Tongue (tissue), 2 donors: Measurements from ENCODE around the gene NLRX1. TPM values are rescaled to one million over a fixed set of nuclear protein-coding genes. Genes with fewer than 3 reads are reported as not detected.
"Not testable (repeated sequence)": the region's sequence is repeated elsewhere in the genome, so short reads cannot be mapped to it uniquely, and the experiment has no call there.

Experiments used
- DNase-seq: peaks from one replicate; pipeline ENCODE4 v3.0.0-alpha.2; 2015
- total RNA-seq: library from RNA; depleted of rRNA; stranded (reverse); fragments of >200 nt; gene quantifications from one replicate; pipeline ENCODE4 v1.2.3, GENCODE V29; 2014

Gene NLRX1, protein sequence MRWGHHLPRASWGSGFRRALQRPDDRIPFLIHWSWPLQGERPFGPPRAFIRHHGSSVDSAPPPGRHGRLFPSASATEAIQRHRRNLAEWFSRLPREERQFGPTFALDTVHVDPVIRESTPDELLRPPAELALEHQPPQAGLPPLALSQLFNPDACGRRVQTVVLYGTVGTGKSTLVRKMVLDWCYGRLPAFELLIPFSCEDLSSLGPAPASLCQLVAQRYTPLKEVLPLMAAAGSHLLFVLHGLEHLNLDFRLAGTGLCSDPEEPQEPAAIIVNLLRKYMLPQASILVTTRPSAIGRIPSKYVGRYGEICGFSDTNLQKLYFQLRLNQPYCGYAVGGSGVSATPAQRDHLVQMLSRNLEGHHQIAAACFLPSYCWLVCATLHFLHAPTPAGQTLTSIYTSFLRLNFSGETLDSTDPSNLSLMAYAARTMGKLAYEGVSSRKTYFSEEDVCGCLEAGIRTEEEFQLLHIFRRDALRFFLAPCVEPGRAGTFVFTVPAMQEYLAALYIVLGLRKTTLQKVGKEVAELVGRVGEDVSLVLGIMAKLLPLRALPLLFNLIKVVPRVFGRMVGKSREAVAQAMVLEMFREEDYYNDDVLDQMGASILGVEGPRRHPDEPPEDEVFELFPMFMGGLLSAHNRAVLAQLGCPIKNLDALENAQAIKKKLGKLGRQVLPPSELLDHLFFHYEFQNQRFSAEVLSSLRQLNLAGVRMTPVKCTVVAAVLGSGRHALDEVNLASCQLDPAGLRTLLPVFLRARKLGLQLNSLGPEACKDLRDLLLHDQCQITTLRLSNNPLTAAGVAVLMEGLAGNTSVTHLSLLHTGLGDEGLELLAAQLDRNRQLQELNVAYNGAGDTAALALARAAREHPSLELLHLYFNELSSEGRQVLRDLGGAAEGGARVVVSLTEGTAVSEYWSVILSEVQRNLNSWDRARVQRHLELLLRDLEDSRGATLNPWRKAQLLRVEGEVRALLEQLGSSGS
- total RNA-seq, result 35.4 TPM

DNA sequence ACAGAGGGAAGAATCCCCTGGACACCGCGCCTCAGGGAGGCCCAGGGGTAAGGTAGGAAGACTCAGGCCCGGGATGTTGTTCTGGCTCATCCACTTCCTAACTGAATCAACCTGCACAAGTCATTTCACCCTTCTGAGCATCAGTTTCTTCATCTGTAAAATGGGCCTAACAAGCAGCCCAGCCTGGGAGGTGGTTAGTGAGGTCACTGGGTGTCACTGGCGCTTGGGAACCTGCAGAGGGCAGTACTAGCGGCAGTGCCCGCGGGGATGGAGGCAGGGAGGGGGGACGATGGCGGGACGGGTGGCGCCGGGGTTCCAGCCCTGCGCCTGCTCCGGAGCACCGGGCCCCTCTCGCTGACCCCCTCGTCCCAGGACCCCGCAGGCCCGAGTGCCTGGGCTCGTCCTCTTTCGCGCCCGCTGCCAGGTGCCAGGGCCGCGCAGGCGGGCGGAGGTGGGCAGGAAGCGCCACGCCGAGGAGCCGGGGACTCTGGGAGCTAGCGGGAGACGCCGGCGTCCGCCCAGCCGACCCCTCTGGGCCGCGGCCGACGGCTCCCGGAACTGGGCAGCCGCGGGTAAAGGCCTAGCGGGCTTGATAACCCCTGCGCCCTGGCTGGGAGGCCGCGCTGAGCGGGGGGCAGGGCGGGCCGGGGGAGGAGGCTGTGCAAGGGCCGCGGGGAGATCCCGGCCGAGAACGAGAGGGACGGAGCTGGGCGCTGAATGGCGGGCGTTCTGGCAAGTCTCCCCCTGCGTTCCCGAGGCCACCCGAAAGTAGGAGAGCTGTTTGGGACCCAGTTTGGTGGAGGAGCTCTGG, at the start of gene NLRX1:
NLRX1 (plus strand) TSS at position 255 of the 811 bp plus-strand sequence. CDS start 2,679 bp downstream, outside the sequence.
- peak; percentile 93 for DNase-seq

DNA sequence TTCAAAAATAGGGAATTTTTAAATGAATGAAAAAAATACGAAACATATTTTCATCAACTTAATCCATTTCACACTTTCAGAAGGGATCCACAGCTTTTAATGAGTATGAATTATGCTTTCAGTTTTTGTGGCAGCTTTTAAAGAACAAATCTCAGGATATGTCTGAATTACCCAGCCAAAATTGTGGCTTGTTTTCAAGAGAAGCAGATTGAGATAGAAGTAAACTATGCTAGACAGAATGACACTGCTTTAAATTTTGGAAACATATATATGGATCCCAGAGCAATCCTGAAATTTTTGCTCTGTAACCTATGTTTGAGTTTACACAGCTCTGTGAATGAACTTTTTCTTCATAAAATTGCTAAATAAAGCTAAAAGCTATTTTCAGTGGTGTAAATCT, 49.6 kb upstream of the NLRX1 start:
- DNase-seq, result no peak

DNA sequence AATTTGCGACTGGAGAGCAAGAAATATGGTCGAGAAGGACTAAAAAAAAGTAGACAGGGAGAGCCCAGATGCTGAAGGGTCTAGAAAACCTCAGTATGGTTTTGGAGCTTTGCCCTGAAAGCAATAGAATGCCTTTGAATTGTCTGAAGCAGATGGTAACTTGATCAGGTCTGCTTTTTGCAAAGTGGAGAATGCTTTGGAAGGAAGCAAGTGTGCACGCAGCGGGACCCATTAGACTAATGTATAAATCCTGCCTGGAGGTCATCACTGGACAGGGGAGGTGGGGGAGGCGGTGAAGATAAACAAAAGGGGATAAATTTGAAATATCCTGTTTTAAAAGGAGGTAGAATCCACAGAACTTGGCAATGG, 47.9 kb upstream of the NLRX1 start:
- DNase-seq, result peak; percentile 70

DNA sequence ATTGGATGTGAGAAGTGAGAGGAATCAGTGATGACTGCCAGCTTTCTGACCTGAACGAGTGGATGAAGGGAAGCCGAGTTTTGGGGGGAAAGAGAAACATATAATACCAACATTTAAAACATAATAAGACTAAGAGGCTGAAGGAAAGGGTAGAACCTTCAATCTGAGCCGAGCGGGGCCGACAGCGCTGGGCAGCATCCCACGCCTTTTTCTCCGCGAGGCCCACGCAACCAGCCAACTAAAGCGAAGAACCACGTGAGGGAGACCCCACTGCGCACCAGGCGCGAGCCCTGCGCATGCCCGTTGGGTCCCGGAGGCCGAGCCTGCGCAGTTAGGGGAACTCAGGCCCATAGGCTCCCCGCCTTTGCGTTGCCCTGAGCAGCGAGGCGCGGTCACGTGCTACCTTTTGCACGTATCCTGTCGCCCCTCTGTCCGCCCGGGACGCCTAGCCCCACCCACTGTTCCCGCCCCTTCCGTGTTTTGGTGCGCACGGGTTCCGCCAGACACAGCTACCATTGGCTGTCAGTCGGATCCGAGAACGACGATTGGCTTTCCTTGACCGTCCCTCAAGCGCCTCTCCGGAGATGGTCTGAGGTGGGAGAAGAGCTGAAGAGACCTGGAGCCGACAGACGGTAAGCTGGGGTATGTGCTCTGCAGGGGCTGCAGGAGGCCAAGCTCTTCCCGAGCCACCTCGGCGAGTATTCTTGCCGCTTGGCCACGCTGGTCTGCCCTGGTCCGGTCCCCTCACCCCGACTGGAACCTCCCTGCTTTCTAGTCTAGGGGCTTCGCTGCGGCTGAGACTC, 47.3 kb upstream of the NLRX1 start, which contains the start of gene HINFP:
HINFP (plus strand) TSS at position 573 of the 803 bp plus-strand sequence. CDS start 5,365 bp downstream, outside the sequence.
- DNase-seq, result peak; percentile 100

DNA sequence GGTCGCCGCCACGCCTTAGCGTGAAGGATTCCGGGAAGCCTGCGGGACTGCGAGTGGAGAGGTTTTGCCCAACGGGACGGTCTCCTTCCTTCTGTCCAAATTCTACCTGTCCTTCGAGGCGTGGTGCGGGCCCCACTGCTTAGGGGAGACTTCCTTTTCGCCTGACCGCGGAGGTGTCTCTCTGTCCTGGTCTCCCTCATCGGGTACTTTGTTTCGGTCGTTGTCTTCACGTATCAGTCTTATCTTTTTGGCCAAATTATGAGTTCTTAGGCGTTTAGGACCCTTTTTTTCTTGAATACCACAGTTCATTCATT, 46.8 kb upstream of the NLRX1 start:
- DNase-seq, result no peak

DNA sequence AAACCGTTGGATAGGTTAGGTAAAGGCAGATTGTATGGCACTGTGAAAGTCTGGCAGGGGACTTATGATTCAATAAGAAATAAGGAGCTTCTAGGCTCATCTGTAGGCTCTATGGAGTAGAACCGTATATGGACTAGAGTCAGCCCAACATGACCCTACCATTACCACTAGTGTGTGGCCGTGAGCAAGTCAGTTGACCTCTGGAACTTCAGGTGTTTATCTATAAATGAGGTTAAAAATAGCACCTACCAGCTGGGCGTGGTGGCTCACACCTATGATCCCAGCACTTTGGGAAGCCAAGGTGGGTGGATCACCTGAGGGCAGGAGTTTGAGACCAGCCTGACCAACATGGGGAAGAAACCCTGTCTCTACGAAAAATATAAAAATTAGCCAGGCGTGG, 42.7 kb upstream of the NLRX1 start:
- no peak for DNase-seq

DNA sequence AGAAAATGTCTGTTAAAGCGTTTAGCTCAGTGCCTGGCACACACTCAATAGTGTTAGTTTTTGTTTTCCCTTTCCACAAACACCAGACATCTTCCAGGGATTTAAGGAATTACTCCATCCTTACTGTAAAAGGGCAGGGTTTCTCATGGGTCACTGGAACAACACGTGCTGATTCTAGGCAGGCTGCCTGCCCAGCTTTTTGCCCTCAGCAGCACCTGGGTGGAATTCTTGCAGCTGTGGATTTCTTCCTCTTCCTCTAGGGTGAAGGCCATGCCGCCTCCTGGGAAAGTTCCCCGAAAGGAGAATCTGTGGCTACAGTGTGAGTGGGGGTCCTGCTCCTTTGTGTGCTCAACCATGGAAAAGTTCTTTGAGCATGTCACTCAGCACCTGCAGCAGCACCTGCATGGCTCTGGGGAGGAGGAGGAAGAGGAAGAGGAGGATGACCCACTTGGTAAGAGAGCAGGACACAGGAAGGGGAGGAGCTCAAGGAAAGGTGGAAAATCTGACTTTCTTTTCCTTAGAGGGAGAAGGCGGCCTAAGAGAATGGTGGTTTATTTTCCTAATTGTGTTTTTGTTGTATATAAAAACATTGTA, 41.8 kb upstream of the NLRX1 start:
- DNase-seq, result peak; percentile 54

DNA sequence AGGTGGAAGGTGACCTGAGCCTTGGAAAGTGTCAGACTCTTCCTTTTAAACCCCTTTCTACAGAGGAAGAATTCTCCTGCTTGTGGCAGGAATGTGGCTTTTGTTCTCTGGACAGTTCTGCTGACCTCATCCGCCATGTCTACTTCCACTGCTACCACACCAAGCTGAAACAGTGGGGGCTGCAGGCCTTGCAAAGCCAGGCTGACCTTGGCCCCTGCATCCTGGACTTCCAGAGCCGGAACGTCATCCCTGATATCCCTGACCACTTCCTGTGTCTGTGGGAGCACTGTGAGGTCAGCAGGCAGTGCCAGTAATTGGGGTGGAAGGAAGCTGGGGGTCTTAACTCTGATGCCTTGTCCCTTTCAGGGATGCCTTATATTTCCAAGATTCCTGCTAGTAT, 37.9 kb upstream of the NLRX1 start:
- no peak for DNase-seq

DNA sequence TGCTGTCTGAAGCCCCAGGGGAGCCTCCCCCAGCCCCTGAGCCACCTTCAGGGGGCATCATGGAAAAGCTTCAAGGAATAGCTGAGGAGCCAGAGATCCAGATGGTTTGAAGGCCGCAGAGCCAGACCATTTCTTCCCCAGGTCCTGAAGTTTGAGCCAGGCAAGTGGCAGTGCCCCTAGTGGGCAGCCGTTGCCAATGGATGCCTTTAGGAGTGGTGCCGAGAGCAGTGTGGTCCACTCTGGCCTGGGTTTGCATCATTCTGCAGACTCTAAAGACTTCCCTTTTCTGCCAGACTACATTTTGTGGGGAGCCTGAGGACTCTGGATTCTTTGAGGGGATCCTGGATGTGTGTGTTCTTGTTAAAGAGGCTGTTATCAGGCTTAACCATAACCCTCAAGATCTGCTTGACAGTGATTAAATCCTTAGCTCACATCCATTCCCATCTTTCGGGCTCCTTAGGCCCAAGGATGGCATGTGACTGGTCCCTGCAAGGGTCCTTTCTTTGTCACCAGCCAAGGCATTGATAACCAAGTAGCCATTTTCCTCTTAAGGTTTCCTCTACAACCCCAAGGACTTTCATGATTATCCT, 34.0 kb upstream of the NLRX1 start:
- no peak for DNase-seq

DNA sequence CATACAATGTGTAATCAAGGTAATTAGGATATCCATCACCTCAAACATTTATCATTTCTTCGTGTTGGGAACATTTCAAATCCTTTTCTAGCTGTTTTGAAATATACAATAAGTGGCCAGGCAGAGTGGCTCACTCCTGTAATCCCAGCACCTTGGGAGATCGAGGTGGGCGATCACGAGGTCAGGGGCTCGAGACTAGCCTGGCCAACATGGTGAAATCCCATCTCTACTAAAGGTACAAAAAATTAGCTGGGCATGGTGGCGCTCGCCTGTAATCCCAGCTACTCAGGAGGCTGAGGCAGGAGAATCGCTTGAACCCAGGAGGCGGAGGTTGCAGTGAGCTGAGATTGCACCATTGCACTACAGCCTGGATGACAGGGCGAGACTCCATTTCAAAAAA, 29.2 kb upstream of the NLRX1 start:
- not testable (repeated sequence) for DNase-seq

DNA sequence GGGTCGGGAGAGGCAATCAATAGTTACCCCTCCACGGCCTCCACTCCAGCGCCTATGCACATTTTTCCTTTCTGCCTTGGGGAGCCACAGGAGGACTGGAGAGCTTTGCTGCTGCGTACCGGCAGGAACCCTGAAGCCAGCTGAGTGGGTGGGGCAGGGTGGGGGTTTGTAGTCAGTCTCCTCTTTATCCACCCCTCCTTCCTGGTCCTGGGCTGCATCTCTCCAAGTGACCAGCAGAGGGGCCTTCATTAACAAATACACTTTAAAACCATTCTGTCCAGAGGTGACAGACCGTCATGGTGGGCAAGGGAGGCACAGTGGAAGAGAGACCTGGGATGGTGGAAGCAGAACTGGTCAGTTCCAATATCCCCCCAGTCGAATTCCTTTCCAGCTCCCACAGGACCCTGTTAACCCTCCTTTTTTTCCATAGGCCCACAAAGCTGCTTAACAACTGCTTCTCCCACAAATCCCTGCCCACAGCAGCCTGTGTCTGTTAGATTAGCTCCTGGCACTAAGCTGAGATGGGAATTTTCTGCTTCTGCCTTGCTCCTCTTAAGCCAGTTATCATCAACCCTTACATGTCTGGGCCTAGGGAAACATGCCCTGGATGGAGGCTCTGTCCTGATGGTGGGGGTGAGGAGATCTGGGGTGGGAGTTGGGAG, 23.6 kb upstream of the NLRX1 start:
- peak; percentile 76 for DNase-seq

DNA sequence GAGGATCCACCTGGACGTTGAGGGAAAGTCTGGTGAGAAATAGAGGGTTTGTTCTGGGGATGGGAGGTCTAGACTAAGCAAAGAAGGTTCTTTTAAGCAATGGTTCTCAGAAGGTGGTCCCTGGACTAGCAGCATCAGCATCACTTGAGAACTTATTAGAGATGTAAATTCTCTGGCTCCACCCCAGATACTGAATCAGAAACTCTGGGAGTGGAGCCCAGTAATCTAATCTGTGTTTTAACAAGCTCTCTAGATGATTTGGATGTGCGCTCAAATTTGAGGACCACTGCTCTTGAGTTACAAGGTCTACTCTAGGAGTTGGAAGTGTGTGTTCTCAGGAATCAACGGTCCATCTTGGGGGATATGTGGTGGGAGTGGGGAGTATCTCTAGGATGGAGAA, 23.0 kb upstream of the NLRX1 start:
- DNase-seq, result no peak

DNA sequence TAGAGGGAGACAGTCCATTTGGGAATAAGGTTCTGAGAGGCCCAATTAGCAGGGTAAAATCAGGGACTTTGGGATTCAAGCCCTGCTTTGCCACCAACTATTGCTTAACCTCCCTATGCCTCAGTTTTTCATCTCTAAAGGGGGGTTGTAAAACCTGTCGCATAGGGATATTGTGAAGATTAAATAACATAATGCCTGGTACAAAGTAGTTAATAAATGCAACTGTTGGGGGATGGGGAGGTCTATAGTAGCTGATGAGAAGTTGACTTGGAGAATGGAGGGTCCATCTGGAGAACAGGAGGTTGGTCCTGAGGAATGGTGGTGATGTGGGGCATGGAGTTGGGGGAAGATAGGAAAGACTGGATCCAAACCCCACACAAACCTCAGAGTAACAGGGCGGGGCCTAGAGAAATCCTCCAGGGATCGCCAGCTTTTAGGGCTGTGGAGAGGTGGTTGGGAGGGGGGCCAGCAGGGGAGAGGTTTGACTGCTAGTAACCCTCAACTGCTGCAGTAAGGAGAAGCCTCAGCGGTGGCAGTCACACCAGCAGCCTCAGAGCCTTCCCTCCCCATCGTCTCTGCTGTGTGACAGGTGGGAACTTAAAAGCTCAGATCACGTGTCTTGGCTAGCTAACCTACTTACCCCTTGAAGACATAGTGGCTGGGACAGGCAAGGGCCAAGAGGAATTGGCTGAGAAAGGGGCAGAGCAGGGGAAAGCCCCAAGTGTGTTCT, 20.8 kb upstream of the NLRX1 start:
- peak; percentile 50 for DNase-seq

DNA sequence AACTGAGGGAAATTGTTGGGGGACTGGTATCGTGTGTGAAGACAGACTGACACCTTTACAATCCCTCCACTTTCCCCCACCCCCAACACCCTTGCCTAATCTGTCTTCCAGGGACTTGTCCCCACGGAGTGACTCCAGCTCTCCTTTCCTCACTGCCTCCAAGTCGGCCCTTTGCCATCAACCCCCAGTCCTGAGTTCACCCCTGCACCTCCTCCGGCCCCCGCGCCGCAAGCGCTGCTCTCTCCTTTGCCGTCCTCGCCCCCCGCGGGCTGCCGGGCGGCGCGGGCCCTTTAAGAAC, 19.9 kb upstream of the NLRX1 start:
- DNase-seq, result no peak

DNA sequence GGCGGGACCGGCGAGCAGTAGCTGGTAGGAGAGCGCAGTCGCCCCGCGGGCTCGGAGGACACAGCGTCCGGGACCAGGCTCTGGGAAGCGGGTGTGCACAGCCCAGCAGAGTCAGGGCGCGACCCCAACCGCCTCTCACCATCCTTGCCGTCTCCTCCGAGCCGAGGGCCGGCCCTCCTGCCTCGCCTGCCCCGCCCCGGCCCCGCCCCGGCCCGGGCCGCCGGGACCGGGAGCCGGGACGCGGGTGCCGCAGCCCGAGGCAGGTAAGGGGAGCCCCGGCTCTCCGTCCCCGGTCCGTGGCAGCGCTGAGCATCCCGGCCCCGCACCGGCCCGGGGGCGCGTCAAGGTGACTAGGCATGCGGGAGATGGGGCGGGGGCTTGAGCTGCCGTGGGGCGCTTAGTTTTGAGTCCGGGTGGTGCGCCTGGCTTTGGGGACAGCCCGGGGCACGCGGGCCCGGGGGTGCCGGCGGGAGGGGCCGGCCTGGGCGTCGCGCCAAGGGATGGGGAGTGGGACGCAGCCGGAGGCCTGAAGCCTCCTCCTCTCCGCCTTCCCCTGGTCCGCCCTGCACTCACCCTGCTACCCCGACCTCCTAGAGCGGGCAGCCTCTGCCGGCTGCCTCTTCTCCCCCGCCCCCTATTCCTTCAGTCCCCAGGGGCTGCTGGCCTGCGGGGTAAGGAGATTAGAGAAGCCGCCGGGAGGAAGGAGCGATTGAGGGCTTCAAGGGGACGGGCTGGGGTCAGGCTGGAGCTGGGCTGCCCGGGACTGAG, 19.3 kb upstream of the NLRX1 start, which contains the start of gene ABCG4:
ABCG4 (plus strand) TSS at position 35 of the 768 bp plus-strand sequence. CDS start 914 bp downstream, outside the sequence.
- peak; percentile 17 for DNase-seq

DNA sequence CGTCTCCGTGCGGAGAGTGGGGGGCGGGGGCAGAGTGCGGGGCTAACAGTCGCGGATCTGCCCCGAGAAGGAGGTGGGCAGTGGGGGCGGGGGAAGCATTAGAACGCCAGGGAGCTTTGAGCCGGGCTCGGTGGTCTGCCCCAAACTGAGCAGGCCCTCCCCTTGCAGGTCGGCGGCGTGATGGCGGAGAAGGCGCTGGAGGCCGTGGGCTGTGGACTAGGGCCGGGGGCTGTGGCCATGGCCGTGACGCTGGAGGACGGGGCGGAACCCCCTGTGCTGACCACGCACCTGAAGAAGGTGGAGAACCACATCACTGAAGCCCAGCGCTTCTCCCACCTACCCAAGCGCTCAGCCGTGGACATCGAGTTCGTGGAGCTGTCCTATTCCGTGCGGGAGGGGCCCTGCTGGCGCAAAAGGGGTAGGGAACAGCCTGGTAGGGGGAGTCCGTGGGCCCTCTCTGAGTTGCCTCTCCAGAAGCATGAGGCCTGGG, 18.7 kb upstream of the NLRX1 start:
- no peak for DNase-seq

DNA sequence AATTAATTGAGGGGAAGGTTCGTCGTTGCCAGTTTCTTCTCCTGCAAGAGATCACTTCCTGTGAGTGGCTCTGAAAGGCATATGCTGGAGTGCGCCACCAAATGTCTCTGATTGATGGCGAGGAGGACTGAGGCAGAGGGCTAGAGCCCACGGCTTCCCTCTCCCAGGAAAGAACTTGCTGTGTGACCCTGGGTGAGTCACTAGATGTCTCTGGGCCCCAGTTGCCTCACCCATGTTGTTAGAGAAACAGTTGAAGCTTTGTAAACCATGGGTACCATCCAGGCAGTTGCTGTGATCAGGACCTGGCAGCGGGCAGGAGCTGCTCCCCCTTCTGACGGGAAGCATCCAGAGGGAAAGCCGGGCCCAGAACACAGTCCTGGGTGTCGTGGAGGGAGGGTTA, 16.5 kb upstream of the NLRX1 start:
- no peak for DNase-seq

DNA sequence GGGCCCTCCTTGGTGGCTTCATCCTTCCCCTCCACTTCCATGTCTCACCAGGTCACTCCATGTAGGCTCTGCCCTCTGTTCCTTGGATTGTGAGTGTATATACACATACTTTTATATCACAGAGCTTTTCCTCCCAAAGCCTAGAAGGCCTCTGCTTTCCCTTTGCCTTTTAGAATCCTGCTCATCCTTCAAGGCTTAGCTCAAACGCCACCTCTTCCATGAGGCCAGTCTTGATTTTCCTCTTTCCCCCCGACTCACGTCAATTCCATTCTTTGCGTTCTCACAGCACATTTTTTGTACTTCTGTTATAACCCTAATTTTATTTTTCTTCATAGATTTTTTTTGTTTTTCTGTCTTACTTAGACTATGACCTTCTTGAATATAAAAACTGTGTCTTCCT, 15.9 kb upstream of the NLRX1 start:
- no peak for DNase-seq
